Measurements from ENCODE around the gene CHCHD3.

DNA sequence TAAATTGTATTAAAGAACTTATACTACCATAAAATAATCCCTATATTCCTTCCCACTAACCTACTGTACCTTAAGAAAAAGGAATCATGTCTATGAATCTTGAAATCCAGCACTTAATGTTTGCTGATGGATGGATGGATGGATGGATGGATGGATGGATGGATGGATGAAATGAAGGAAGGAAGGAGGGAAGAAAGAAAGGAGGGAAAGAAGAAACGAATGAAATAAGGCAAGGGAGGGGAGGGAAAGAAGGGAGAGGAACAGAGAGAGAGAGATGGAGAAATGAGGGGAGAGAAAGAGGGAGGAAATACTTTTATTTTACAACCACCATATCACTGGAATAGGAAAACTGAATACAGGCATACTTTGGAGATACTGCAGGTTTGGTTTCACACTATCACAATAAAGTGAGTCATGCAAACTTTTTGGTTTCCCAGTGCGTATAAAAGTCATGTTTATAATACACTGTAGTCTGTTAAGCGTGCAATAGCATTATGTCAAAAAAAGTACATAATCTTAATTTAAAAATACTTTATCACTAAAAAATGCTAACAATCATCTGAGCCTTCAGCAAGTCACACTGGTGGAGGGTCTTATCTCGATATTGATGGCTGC, 219.8 kb downstream of the CHCHD3 start:
- TF ChIP-seq TAF1 (IDR thresholded peaks at IDR 0.05; ENCODE audit: low read depth, low read length) = no peak
- no peak for TF ChIP-seq POLR2AphosphoS5 (IDR thresholded peaks at IDR 0.05; ENCODE audit: low read depth, low read length)
- TF ChIP-seq POLR2A (IDR thresholded peaks at IDR 0.05; ENCODE audit: low read depth, low read length) = no peak
- no peak for TF ChIP-seq SPI1 (IDR thresholded peaks at IDR 0.05; ENCODE audit: low read depth, low read length)
